ENCODE results near the gene IFRD2. TPM values are rescaled to one million over a fixed set of nuclear protein-coding genes. Genes with fewer than 3 reads are reported as not detected.

IFRD2 gene
- total and polyA plus RNA-seq, 2 of the 13 experiments (the other 11 are each of a cell fraction or from before 2014, with no cell fraction given): 32.8 to 96.1 TPM

DNA sequence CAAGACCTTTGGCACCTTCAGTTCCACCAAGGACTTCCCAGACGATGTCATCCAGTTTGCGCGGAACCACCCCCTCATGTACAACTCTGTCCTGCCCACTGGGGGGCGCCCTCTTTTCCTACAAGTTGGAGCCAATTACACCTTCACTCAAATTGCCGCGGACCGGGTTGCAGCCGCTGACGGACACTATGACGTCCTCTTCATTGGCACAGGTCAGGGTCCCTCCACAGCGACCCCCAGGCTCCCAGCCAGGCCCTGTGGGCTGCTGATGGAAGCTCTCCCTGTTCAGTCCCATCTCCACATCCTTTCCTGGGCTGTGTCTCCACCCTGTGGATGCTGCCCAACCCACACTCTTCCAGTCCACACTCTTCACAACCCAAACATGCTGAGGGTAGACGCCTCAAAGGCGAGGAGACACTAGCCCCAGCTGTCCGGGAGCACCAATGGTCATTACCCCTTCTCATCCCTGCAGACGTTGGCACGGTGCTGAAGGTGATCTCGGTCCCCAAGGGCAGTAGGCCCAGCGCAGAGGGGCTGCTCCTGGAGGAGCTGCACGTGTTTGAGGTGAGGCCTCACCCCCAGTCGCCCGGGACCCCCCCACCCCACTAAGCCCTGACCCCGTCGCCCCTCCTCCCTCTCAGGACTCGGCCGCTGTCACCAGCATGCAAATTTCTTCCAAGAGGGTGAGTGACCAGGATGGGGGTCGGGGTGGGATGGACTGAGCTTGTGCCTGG lies 17.7 kb downstream of the IFRD2 start (continued):
- TF ChIP-seq, protein P1, sequence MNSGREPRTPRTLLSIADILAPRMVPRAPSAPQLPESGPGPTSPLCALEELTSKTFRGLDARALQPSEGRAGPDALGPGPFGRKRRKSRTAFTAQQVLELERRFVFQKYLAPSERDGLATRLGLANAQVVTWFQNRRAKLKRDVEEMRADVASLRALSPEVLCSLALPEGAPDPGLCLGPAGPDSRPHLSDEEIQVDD (CRISPR knock-in tag; IDR thresholded peaks at IDR 0.05; ENCODE audit: borderline replicate concordance): no peak
- TF ChIP-seq HNF4A (CRISPR knock-in tag; IDR thresholded peaks at IDR 0.05): no peak
- 0 out of 3 replicates have a peak, but pooled peaks have one; percentile 26 for TF ChIP-seq MXI1 (IDR thresholded peaks at IDR 0.05; ENCODE audit: borderline replicate concordance, low read depth, low read length)
- TF ChIP-seq, protein P2, sequence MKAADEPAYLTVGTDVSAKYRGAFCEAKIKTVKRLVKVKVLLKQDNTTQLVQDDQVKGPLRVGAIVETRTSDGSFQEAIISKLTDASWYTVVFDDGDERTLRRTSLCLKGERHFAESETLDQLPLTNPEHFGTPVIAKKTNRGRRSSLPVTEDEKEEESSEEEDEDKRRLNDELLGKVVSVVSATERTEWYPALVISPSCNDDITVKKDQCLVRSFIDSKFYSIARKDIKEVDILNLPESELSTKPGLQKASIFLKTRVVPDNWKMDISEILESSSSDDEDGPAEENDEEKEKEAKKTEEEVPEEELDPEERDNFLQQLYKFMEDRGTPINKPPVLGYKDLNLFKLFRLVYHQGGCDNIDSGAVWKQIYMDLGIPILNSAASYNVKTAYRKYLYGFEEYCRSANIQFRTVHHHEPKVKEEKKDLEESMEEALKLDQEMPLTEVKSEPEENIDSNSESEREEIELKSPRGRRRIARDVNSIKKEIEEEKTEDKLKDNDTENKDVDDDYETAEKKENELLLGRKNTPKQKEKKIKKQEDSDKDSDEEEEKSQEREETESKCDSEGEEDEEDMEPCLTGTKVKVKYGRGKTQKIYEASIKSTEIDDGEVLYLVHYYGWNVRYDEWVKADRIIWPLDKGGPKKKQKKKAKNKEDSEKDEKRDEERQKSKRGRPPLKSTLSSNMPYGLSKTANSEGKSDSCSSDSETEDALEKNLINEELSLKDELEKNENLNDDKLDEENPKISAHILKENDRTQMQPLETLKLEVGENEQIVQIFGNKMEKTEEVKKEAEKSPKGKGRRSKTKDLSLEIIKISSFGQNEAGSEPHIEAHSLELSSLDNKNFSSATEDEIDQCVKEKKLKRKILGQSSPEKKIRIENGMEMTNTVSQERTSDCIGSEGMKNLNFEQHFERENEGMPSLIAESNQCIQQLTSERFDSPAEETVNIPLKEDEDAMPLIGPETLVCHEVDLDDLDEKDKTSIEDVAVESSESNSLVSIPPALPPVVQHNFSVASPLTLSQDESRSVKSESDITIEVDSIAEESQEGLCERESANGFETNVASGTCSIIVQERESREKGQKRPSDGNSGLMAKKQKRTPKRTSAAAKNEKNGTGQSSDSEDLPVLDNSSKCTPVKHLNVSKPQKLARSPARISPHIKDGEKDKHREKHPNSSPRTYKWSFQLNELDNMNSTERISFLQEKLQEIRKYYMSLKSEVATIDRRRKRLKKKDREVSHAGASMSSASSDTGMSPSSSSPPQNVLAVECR (CRISPR knock-in tag; IDR thresholded peaks at IDR 0.05; ENCODE audit: borderline replicate concordance): 0 out of 2 replicates have a peak, but pooled peaks have one; percentile 12
- TF ChIP-seq HIVEP1 (CRISPR knock-in tag; IDR thresholded peaks at IDR 0.05): 0 out of 2 replicates have a peak, but pooled peaks have one; percentile 37
- TF ChIP-seq PHB2 (IDR thresholded peaks at IDR 0.05; ENCODE audit: partially characterized antibody): no peak
- TF ChIP-seq POLR2G (IDR thresholded peaks at IDR 0.05; ENCODE audit: low read depth, low read length): 0 out of 2 replicates have a peak, but pooled peaks have one; percentile 18
- no peak for TF ChIP-seq SPEN (CRISPR knock-in tag; IDR thresholded peaks at IDR 0.05; ENCODE audit: low read depth)
- TF ChIP-seq HNRNPL (IDR thresholded peaks at IDR 0.05; ENCODE audit: low read depth, low read length): 0 out of 2 replicates have a peak, but pooled peaks have one; percentile 3
- TF ChIP-seq, protein P3, sequence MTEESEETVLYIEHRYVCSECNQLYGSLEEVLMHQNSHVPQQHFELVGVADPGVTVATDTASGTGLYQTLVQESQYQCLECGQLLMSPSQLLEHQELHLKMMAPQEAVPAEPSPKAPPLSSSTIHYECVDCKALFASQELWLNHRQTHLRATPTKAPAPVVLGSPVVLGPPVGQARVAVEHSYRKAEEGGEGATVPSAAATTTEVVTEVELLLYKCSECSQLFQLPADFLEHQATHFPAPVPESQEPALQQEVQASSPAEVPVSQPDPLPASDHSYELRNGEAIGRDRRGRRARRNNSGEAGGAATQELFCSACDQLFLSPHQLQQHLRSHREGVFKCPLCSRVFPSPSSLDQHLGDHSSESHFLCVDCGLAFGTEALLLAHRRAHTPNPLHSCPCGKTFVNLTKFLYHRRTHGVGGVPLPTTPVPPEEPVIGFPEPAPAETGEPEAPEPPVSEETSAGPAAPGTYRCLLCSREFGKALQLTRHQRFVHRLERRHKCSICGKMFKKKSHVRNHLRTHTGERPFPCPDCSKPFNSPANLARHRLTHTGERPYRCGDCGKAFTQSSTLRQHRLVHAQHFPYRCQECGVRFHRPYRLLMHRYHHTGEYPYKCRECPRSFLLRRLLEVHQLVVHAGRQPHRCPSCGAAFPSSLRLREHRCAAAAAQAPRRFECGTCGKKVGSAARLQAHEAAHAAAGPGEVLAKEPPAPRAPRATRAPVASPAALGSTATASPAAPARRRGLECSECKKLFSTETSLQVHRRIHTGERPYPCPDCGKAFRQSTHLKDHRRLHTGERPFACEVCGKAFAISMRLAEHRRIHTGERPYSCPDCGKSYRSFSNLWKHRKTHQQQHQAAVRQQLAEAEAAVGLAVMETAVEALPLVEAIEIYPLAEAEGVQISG (CRISPR knock-in tag; IDR thresholded peaks at IDR 0.05): 0 out of 2 replicates have a peak, but pooled peaks have one; percentile 31
- TF ChIP-seq HNRNPUL1 (IDR thresholded peaks at IDR 0.05; ENCODE audit: low read depth, low read length): no peak
- TF ChIP-seq, protein P4, sequence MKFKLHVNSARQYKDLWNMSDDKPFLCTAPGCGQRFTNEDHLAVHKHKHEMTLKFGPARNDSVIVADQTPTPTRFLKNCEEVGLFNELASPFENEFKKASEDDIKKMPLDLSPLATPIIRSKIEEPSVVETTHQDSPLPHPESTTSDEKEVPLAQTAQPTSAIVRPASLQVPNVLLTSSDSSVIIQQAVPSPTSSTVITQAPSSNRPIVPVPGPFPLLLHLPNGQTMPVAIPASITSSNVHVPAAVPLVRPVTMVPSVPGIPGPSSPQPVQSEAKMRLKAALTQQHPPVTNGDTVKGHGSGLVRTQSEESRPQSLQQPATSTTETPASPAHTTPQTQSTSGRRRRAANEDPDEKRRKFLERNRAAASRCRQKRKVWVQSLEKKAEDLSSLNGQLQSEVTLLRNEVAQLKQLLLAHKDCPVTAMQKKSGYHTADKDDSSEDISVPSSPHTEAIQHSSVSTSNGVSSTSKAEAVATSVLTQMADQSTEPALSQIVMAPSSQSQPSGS (CRISPR knock-in tag; IDR thresholded peaks at IDR 0.05): peak; percentile 46; the same call in 1 of the 2 replicates
- TF ChIP-seq ZNF777 (CRISPR knock-in tag; IDR thresholded peaks at IDR 0.05): no peak
- no peak for TF ChIP-seq ZNF543 (CRISPR knock-in tag; IDR thresholded peaks at IDR 0.05)
- TF ChIP-seq MTF2 (CRISPR knock-in tag; IDR thresholded peaks at IDR 0.05; ENCODE audit: borderline replicate concordance): no peak
- TF ChIP-seq, protein P5, sequence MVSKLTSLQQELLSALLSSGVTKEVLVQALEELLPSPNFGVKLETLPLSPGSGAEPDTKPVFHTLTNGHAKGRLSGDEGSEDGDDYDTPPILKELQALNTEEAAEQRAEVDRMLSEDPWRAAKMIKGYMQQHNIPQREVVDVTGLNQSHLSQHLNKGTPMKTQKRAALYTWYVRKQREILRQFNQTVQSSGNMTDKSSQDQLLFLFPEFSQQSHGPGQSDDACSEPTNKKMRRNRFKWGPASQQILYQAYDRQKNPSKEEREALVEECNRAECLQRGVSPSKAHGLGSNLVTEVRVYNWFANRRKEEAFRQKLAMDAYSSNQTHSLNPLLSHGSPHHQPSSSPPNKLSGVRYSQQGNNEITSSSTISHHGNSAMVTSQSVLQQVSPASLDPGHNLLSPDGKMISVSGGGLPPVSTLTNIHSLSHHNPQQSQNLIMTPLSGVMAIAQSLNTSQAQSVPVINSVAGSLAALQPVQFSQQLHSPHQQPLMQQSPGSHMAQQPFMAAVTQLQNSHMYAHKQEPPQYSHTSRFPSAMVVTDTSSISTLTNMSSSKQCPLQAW (CRISPR knock-in tag; IDR thresholded peaks at IDR 0.05): no peak

Data from HepG2 (cell line).